ENCODE measurements around the gene MAN1C1. TPM values are rescaled to one million over a fixed set of nuclear protein-coding genes. Genes with fewer than 3 reads are reported as not detected.

MAN1C1 gene
- total RNA-seq, 2 experiments from 2014 or later: 22.3 to 24.1 TPM

DNA sequence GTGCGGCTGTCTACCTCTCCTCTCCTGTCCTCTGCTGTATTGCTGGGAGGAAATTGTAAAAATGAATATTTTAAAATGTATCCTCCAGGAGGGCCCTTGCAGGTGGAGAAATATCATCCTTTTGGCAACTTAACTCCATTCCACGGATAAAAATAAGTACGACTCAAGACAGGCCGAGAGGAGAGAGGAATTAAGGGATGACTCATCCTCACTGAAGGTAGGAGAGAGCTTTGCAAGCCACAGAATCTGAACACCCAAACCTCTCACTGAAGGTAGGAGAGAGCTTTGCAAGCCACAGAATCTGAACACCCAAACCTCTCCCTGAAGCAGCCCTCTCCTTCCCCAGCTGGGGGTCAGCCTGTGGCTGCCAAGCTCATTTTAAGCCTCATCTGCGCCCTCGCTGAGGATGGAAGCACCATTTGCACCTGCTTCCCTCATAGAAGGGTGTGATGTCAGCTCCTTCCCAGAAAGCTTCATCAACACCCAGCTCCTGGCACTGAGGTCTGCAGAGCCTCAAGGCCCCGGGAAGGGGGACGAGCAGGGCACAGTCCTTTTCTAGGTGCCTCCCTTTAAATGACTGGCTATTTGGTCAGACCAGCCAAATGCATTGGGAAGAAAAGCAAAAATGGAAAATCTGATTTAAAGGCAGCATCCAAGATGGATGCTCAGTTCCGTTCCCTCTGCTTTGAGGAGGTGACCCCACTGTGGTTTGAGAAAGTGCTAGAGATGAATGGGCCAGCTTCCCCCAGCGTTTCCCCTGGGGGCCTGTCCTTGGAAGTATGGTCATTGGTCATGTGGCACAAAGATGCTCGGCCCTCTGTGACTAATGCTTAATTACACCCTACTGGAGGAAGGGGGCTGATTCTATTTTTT, 170.5 kb downstream of the MAN1C1 start:
- no peaks in the 10 kb centered on the region for H3K4me1 Mint-ChIP-seq
- H3K36me3 Mint-ChIP-seq (ENCODE audit: low read depth): no peaks in the 10 kb centered on the region
- H3K4me3 Mint-ChIP-seq: no peak overlapping the region
- H3K27me3 Mint-ChIP-seq: no peaks in the 10 kb centered on the region
- no peak overlapping the region for H3K27ac Mint-ChIP-seq
- no peaks in the 10 kb centered on the region for H3K9me3 Mint-ChIP-seq
- no peak for DNase-seq
- CTCF ChIA-PET: interaction anchor here (1.0 to 1.2 kb wide), 3 partner anchors 11 to 215 kb away, joined by 3 to 4 read pairs (median 3); no protein-coding TSS in a partner anchor
- POLR2A ChIA-PET: no interaction called here

- ChIA-PET CTCF (interaction anchor here (1.0 to 1.2 kb wide), 3 partner anchors 10 to 215 kb away, joined by 3 to 4 read pairs (median 3); no protein-coding TSS in a partner anchor), POLR2A (no interaction called here)
- Mint-ChIP-seq H3K4me3 (no peak overlapping the region), H3K9me3 (no peaks in the 10 kb centered on the region), H3K27ac (no peak overlapping the region), H3K4me1 (no peaks in the 10 kb centered on the region), H3K36me3 (ENCODE audit: low read depth) (no peaks in the 10 kb centered on the region), H3K27me3 (no peaks in the 10 kb centered on the region)
- DNase-seq: no peak
Observed at GRCh38 chr1:25787760-25788166, 171.2 kb downstream of the MAN1C1 start.

DNA sequence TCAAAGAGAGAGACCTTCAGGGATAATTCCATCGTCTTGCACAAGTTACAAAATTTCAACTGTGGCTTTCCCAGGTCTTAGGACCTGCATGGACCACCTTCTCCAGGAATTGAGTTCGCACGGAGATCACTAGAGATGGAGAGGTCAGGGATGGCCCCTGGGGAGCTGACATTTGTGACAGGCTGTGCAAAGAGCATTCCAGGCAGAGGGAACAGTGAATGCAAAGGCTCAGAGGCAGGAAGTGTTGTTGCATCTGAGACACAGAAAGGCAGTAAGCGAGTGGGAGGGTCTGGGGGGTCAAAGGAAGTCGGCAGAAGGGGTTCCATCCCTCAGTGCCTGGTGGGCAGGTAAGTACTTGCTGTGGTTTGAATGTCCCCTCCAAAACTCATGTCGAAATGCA, 173.9 kb downstream of the MAN1C1 start:
- ChIA-PET POLR2A (interaction anchor here (1.2 kb wide), 1 partner anchor 240 kb away, joined by 3 read pairs; no protein-coding TSS in a partner anchor), CTCF (no interaction called here)
- H3K4me1 Mint-ChIP-seq: no peaks in the 10 kb centered on the region
- H3K27me3 Mint-ChIP-seq: peaks cover 3% of the 10 kb centered on the region
- H3K27ac Mint-ChIP-seq: no peak overlapping the region
- no peaks in the 10 kb centered on the region for H3K36me3 Mint-ChIP-seq (ENCODE audit: low read depth)
- no peak for DNase-seq
- no peaks in the 10 kb centered on the region for H3K9me3 Mint-ChIP-seq
- H3K4me3 Mint-ChIP-seq: no peak overlapping the region

DNA sequence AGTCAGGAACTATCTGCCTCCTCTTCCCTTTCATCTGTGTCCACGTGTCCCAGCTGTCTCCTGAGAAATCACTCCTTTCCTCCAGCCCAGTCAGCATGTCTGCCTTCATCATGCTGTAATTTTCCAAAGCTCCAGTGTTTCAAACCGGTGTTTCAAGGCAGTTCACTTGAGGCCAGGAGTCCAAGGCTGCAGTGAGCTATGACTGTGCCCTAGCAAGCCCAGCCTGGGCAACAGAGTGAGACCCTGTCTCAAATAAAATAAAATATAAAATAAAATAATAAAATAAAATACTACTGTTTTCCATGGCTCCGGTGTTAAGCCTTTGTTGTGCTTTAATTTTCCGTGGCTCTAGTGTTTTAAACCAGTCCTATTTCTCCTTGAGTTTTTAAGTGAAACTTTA, 175.5 kb downstream of the MAN1C1 start:
- POLR2A ChIA-PET: interaction anchor here (0.8 to 1.9 kb wide), 2 partner anchors 150 to 169 kb away, joined by 3 to 5 read pairs; no protein-coding TSS in a partner anchor
- Mint-ChIP-seq H3K4me1 (peaks cover 14% of the 10 kb centered on the region), H3K36me3 (ENCODE audit: low read depth) (peaks cover 2% of the 10 kb centered on the region), H3K27me3 (peaks cover 8% of the 10 kb centered on the region), H3K4me3 (no peak overlapping the region), H3K9me3 (no peaks in the 10 kb centered on the region), H3K27ac (no peak overlapping the region)
- no peak for DNase-seq
- CTCF ChIA-PET: interaction anchor here (0.7 to 1.0 kb wide), 2 partner anchors 68 to 183 kb away, joined by 3 read pairs; no protein-coding TSS in a partner anchor

- H3K27me3 Mint-ChIP-seq: peaks cover 8% of the 10 kb centered on the region
- peaks cover 2% of the 10 kb centered on the region for H3K36me3 Mint-ChIP-seq (ENCODE audit: low read depth)
- CTCF ChIA-PET: interaction anchor here (0.6 to 5.2 kb wide), 5 partner anchors 143 to 253 kb away, joined by 3 to 52 read pairs (median 3); no protein-coding TSS in a partner anchor
- no peak for DNase-seq
- peaks cover 26% of the 10 kb centered on the region for H3K4me1 Mint-ChIP-seq
- H3K4me3 Mint-ChIP-seq: no peak overlapping the region
- H3K27ac Mint-ChIP-seq: no peak overlapping the region
- no peaks in the 10 kb centered on the region for H3K9me3 Mint-ChIP-seq
- POLR2A ChIA-PET: interaction anchor here (1.5 to 1.9 kb wide), 2 partner anchors 9 to 151 kb away, joined by 3 to 5 read pairs; no protein-coding TSS in a partner anchor
Observed at GRCh38 chr1:25793585-25794170, 177.1 kb downstream of the MAN1C1 start.

DNA sequence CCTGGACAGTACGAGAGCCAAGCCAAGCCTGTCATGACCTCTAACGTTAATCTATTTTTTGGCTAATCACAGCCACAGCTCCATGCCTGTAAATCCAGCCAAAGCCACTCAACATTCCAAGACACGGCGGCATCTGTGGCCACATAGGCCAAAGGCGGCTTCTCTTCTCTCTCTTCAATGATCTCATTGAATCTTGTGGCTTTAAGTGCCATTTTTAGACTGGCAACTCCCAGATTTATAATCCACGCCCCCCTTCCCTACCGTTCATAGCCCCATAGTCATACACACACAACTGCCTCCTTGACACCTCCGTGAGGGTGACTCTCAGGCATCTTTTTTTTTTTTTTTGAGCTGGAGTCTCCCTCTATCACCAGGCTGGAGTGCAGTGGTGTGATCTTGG, 177.7 kb downstream of the MAN1C1 start:
- Mint-ChIP-seq H3K4me1 (peaks cover 26% of the 10 kb centered on the region), H3K36me3 (ENCODE audit: low read depth) (peaks cover 2% of the 10 kb centered on the region), H3K27ac (no peak overlapping the region), H3K4me3 (no peak overlapping the region), H3K9me3 (no peaks in the 10 kb centered on the region), H3K27me3 (peaks cover 8% of the 10 kb centered on the region)
- POLR2A ChIA-PET: interaction anchor here (1.5 kb wide), 1 partner anchor 9 kb away, joined by 3 read pairs; no protein-coding TSS in a partner anchor
- CTCF ChIA-PET: interaction anchor here (0.6 to 5.2 kb wide), 3 partner anchors 185 to 1662 kb away, joined by 3 to 52 read pairs (median 4); no protein-coding TSS in a partner anchor
- DNase-seq: no peak

DNA sequence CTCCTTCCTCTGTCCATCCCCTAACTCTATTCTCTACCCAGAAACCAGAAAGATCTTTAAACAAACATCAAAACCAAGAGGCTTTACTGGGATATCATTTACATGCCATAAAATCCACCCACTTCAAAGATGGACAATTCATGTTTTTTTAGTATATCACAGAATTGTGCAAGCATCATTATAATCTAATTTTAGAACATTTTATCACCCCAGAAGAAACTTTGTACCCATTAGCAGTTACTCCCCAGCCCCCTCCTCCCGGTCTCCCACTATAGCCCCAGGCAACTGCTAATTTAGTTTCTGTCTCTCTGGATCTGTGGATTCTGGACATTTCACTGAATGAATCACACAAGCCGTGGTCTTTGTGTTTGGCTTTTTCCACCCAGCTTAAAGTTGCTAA, 178.6 kb downstream of the MAN1C1 start:
- no peak overlapping the region for H3K27ac Mint-ChIP-seq
- H3K4me3 Mint-ChIP-seq: no peak overlapping the region
- no peaks in the 10 kb centered on the region for H3K9me3 Mint-ChIP-seq
- ChIA-PET POLR2A (no interaction called here), CTCF (interaction anchor here (0.6 to 5.2 kb wide), 5 partner anchors 176 to 868 kb away, joined by 3 to 52 read pairs (median 4); no protein-coding TSS in a partner anchor)
- no peak for DNase-seq
- H3K4me1 Mint-ChIP-seq: peaks cover 29% of the 10 kb centered on the region
- H3K36me3 Mint-ChIP-seq (ENCODE audit: low read depth): peaks cover 2% of the 10 kb centered on the region
- peaks cover 8% of the 10 kb centered on the region for H3K27me3 Mint-ChIP-seq

- H3K4me1 Mint-ChIP-seq: peaks cover 35% of the 10 kb centered on the region
- ChIA-PET POLR2A (interaction anchor here (0.8 to 1.2 kb wide), 2 partner anchors 120 to 173 kb away, joined by 3 to 5 read pairs; no protein-coding TSS in a partner anchor), CTCF (interaction anchor here (0.9 to 5.2 kb wide), 7 partner anchors 18 to 190 kb away, joined by 3 to 52 read pairs (median 3); no protein-coding TSS in a partner anchor)
- no peak overlapping the region for H3K27ac Mint-ChIP-seq
- H3K9me3 Mint-ChIP-seq: no peaks in the 10 kb centered on the region
- H3K36me3 Mint-ChIP-seq (ENCODE audit: low read depth): peaks cover 2% of the 10 kb centered on the region
- DNase-seq: peak; percentile 35
- H3K27me3 Mint-ChIP-seq: peaks cover 12% of the 10 kb centered on the region
- H3K4me3 Mint-ChIP-seq: no peak overlapping the region
Observed at GRCh38 chr1:25795946-25796810, 179.6 kb downstream of the MAN1C1 start.

DNA sequence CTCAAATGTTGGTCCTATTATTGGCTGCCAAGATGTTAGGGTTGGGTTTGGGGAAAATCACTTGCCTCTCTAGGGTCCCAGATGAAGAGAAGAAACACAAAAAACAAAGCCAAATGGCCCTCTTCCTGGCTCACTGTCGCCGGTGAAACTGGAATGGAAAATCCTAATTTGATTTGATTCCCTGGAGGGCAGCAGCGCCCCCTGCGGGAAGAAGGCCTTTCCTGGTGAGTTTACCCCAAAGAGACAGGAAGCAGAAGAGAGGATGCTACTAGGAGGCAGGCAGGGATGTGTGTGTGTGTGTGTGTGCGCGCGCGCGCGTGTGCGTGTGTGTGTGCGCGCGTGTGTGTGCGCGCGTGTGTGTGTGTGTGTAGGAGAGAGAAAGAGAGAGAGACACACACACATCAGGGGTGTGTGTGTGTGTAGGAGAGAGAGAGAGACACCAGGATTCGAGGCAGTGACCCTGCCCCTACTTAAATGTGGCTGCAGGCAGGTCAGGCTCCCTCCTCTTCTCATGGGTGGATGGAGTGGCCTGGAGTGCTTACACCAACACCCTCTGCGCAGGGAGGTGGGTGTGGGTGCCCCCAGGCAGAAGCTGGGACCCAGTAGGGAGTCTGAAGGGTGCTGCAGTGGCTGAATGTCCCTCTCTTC, 180.3 kb downstream of the MAN1C1 start:
- ChIA-PET CTCF (interaction anchor here (1.1 to 5.2 kb wide), 8 partner anchors 11 to 191 kb away, joined by 3 to 52 read pairs (median 4); no protein-coding TSS in a partner anchor), POLR2A (interaction anchor here (1.2 kb wide), 1 partner anchor 121 kb away, joined by 5 read pairs; no protein-coding TSS in a partner anchor)
- Mint-ChIP-seq H3K9me3 (no peaks in the 10 kb centered on the region), H3K27me3 (peaks cover 13% of the 10 kb centered on the region), H3K4me3 (peak overlapping the region; percentile 57), H3K27ac (peak overlapping the region; percentile 3), H3K36me3 (ENCODE audit: low read depth) (peaks cover 2% of the 10 kb centered on the region), H3K4me1 (peaks cover 37% of the 10 kb centered on the region)
- peak; percentile 84 for DNase-seq

DNA sequence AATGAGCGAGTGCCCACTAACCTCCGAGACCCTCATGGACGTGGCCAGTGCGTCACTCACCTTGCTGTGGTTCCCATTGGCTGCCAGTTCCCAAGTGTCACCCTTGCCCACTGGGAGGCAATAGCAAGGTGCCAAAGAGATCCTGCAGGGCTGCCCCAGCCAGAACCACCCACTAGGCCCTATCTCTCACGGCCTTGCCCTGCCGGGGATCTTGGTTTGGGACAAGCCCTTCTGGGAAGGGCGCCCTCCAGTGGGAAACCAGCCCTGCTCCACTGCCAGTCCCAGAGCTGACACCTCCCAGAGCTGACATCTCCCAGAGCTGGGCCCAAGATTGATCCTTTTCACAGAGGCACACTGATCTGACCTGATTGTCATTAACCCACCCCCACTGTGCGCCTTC, 181.3 kb downstream of the MAN1C1 start:
- Mint-ChIP-seq H3K36me3 (ENCODE audit: low read depth) (peaks cover 2% of the 10 kb centered on the region), H3K9me3 (no peaks in the 10 kb centered on the region), H3K4me1 (peaks cover 44% of the 10 kb centered on the region), H3K4me3 (no peak overlapping the region), H3K27ac (no peak overlapping the region), H3K27me3 (peaks cover 13% of the 10 kb centered on the region)
- ChIA-PET POLR2A (interaction anchor here (0.6 kb wide), 1 partner anchor 9 kb away, joined by 3 read pairs; no protein-coding TSS in a partner anchor), CTCF (interaction anchor here (0.6 to 5.2 kb wide), 14 partner anchors 10 to 278 kb away, joined by 3 to 52 read pairs (median 4); partner anchors contain the start of genes LDLRAP1 and MTFR1L)
- peak; percentile 37 for DNase-seq

DNA sequence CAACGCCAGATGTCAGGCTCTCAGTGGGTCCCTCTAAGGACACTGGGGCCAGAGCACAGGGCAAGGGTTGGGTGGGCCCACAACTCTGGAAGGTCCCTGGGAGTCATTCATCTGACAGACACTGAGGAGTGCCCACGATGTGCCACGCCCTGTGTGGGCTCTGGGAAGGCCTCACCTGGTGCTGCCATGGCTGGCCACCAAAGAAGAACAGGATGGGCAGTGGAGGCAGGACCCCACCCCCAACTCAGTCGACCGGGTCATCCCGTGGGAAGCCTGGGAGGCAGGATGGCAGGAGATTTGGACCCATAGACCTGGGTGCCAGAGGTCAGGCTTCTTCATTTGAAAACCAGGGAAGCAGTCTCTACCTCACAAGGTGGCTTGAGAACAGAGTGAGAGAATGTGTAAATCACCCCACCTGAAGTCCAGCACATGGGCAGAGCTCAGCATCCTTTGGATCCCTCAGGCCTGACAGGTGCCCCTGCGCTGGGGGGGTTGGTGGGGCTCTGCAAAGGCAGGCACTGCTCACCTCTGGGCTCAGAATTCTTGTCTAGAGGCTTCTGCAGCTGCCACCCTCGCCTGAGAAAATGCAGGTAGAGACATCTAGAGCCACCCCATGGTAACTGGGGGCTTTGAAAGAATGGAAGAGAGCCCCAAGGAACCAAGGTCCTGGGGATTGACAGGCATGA, 182.2 kb downstream of the MAN1C1 start:
- no peak for DNase-seq
- Mint-ChIP-seq H3K4me1 (peaks cover 46% of the 10 kb centered on the region), H3K4me3 (peak overlapping the region; percentile 51), H3K27me3 (peaks cover 13% of the 10 kb centered on the region), H3K27ac (no peak overlapping the region), H3K36me3 (ENCODE audit: low read depth) (peaks cover 2% of the 10 kb centered on the region), H3K9me3 (no peaks in the 10 kb centered on the region)
- ChIA-PET POLR2A (no interaction called here), CTCF (interaction anchor here (0.6 to 5.2 kb wide), 16 partner anchors 9 to 279 kb away, joined by 3 to 52 read pairs (median 4); partner anchors contain the start of genes LDLRAP1 and MTFR1L)

Data from activated CD4-positive, alpha-beta memory T cell treated with anti-CD3 and anti-CD28 coated beads, Interleukin-2, amount 10 ng/mL, durations not matched to agents 7 days and 5 days (primary cell).